Endothelial cell of umbilical vein (primary cell): Measurements from ENCODE around the gene ARMC5. TPM values are rescaled to one million over a fixed set of nuclear protein-coding genes. Genes with fewer than 3 reads are reported as not detected.

Experiments used
- BruUV-seq: library from RNA; stranded (reverse); fragments of 400-500 nt; replicated peaks from 2 replicates; lab custom pipeline; 2021; lab: Mats Ljungman, UMichigan
- CTCF ChIA-PET: fragments of 300-600, 350-600 bp; sonication (Branson Sonifier 250); formaldehyde crosslinking; loops from one replicate; lab custom pipeline; 2021; ENCODE audit warnings: antibody characterized with exemption, inconsistent platforms; lab: Charles Lee
- POLR2A ChIA-PET: fragments of 300-600, 350-600 bp; sonication (Branson Sonifier 250); formaldehyde crosslinking; loops from one replicate; lab custom pipeline; 2021; ENCODE audit warnings: antibody characterized with exemption, inconsistent platforms; lab: Charles Lee
- DNase-seq: peaks from one replicate; pipeline ENCODE4 v3.0.0-alpha.2; 2011; ENCODE audit warnings: low read depth, low spot score
- FAIRE-seq: peaks from 2 replicates; lab custom pipeline; 2011; peaks lifted over from hg19 to GRCh38; lab: Jason Lieb, UNC
- H2AFZ ChIP-seq: 2 replicates; pipeline ENCODE4 v1.6.0; 2012; ENCODE audit warnings: low read depth, low read length, control low read depth, inconsistent platforms
- H3K27ac ChIP-seq: 2 replicates; pipeline ENCODE4 v1.5.1; 2011; ENCODE audit warnings: low read depth, mild to moderate bottlenecking, control low read depth, low read length, moderate library complexity; ENCODE audit not compliant: insufficient read depth
- H3K27me3 ChIP-seq, 2 experiments: 2 replicates each; pipeline versions ENCODE4 v1.6.0 to v1.6.1; 2011; ENCODE audit warnings: low read length in 2 of 2, mixed read lengths in 1 of 2; ENCODE audit not compliant: control insufficient read depth in 2 of 2, insufficient read depth in 2 of 2
- H3K36me3 ChIP-seq, 2 experiments: 2 replicates in 1 of 2; 3 replicates in 1 of 2; pipeline ENCODE4 v1.5.1; 2011; ENCODE audit warnings: low read length in 2 of 2, mild to moderate bottlenecking in 1 of 2, moderate library complexity in 1 of 2; ENCODE audit not compliant: control insufficient read depth in 2 of 2, insufficient read depth in 2 of 2; ENCODE audit errors: extremely low read depth in 1 of 2
- H3K4me1 ChIP-seq: 3 replicates; pipeline ENCODE4 v1.5.1; 2011; ENCODE audit warnings: mild to moderate bottlenecking, low read length; ENCODE audit not compliant: control insufficient read depth, insufficient read depth; ENCODE audit errors: extremely low read depth
- H3K4me2 ChIP-seq: 2 replicates; pipeline ENCODE4 v1.6.1; 2011; ENCODE audit warnings: low read length, control low read depth, mixed read lengths; ENCODE audit not compliant: insufficient read depth
- H3K4me3 ChIP-seq, 3 experiments: fragments of 200-600 bp in 1 of 3; sonication (generic), shearing (Covaris generic) in 1 of 3; replicated peaks in 1 of 3; 2 replicates each; pipeline ENCODE4 v1.5.1; 2011 to 2016; ENCODE audit warnings: control low read depth in 3 of 3, low read length in 3 of 3, mild to moderate bottlenecking in 2 of 3, inconsistent platforms in 1 of 3, low read depth in 1 of 3, moderate library complexity in 1 of 3; ENCODE audit not compliant: insufficient read depth in 1 of 3
- H3K79me2 ChIP-seq: 2 replicates; pipeline ENCODE4 v1.6.0; 2012; ENCODE audit warnings: low read length, inconsistent platforms; ENCODE audit not compliant: control insufficient read depth, insufficient read depth
- H3K9ac ChIP-seq: replicated peaks from 2 replicates; pipeline ENCODE3; 2011; ENCODE audit warnings: low read length, control low read depth; ENCODE audit not compliant: insufficient read depth; ENCODE audit errors: extremely low read depth
- H3K9me1 ChIP-seq: replicated peaks from 3 replicates; pipeline ENCODE4 v1.6.0; 2011; ENCODE audit warnings: mild to moderate bottlenecking, low read length; ENCODE audit not compliant: control insufficient read depth, insufficient read depth; ENCODE audit errors: extremely low read depth
- H3K9me3 ChIP-seq: replicated peaks from 2 replicates; pipeline ENCODE4 v1.5.1; 2012; ENCODE audit warnings: low read length, inconsistent platforms; ENCODE audit not compliant: control insufficient read depth, insufficient read depth
- H4K20me1 ChIP-seq: replicated peaks from 2 replicates; pipeline ENCODE3; 2011; ENCODE audit warnings: mild to moderate bottlenecking, low read length; ENCODE audit not compliant: control insufficient read depth, insufficient read depth; ENCODE audit errors: extremely low read depth
- EZH2 ChIP-seq: IDR thresholded peaks from 2 replicates; pipeline ENCODE4 v1.6.1; 2012; ENCODE audit warnings: borderline replicate concordance, low read depth, mild to moderate bottlenecking, moderate library complexity, low read length, inconsistent platforms; ENCODE audit not compliant: severe bottlenecking
- FOS ChIP-seq: IDR thresholded peaks from 2 replicates; pipeline ENCODE4 v1.6.1; 2011; ENCODE audit warnings: mild to moderate bottlenecking, low read length, moderate library complexity, borderline replicate concordance; ENCODE audit not compliant: insufficient read depth
- GATA2 ChIP-seq: IDR thresholded peaks from 2 replicates; pipeline ENCODE4 v1.7.0; 2011; ENCODE audit warnings: low read depth, mild to moderate bottlenecking, moderate library complexity, mixed read lengths, low read length; ENCODE audit not compliant: insufficient read length, insufficient read depth
- JUN ChIP-seq: IDR thresholded peaks from 2 replicates; pipeline ENCODE4 v1.6.1; 2011; ENCODE audit warnings: borderline replicate concordance, low read depth; ENCODE audit not compliant: insufficient read length, insufficient read depth
- MAX ChIP-seq: IDR thresholded peaks from 2 replicates; pipeline ENCODE4 v1.6.1; 2011; ENCODE audit not compliant: insufficient read depth, insufficient read length
- MYC ChIP-seq: IDR thresholded peaks from one replicate; pipeline ENCODE4 v1.6.1; 2011; ENCODE audit warnings: mild to moderate bottlenecking, low read depth, low read length
- POLR2A ChIP-seq: IDR thresholded peaks from 2 replicates; pipeline ENCODE4 v1.6.1; 2012; ENCODE audit warnings: low read depth, mild to moderate bottlenecking, control low read depth, low read length
- POLR2AphosphoS5 ChIP-seq: IDR thresholded peaks from 2 replicates; pipeline ENCODE4 v1.6.1; 2012; ENCODE audit warnings: low read depth, mild to moderate bottlenecking, control low read depth, low read length, moderate library complexity; ENCODE audit not compliant: insufficient read depth
- dilution Hi-C: fragments of 300-500 bp; cut with MboI; formaldehyde crosslinking; loops from one replicate; pipeline ENCODE4 v1.15.0; 2019; ENCODE audit warnings: low sequenced_read_pairs; ENCODE audit not compliant: extremely low pct_ligation_motif_present
- intact Hi-C: fragments of 100-400 bp; cut with micrococcal nuclease; formaldehyde crosslinking; loops from one replicate; pipeline ENCODE4 v1.10.0; 2022
- polyA plus RNA-seq, 4 experiments: library from polyadenylated mRNA; depleted of rRNA in 3 of 4; stranded (reverse) in 3 of 4; unstranded in 1 of 4; fragments of >200 nt; gene quantifications; 2 replicates each; pipeline versions ENCODE4 v1.2.1 to v1.2.3, GENCODE V29; 2011 to 2012; ENCODE audit warnings: missing spikeins in 1 of 4
- total RNA-seq: library from RNA; stranded (reverse); gene quantifications from 2 replicates; pipeline ENCODE4 v1.2.3, GENCODE V29; 2021
- TF ChIP-seq, protein P1 (sequence below), 2 donors: IDR thresholded peaks; 1 replicate in 1 of 2; 2 replicates in 1 of 2; pipeline ENCODE4 v1.5.1; 2011; ENCODE audit warnings: low read length in 2 of 2, mild to moderate bottlenecking in 2 of 2, moderate library complexity in 2 of 2, control low read depth in 1 of 2, inconsistent platforms in 1 of 2, low read depth in 1 of 2; ENCODE audit not compliant: insufficient read depth in 1 of 2; ENCODE audit errors: extremely low read depth in 1 of 2

ARMC5 gene
- total and polyA plus RNA-seq, 2 donors (not counting 3 experiments of a cell fraction or from before 2014, with no cell fraction given) = 17.3 to 18.8 TPM

- H3K4me3 ChIP-seq = no peak overlapping the region
- ChIA-PET CTCF (interaction anchor here (1.5 kb wide), 1 partner anchor 33 kb away, joined by 4 read pairs; no protein-coding TSS in a partner anchor), POLR2A (interaction anchor here (0.6 kb wide), 1 partner anchor 247 kb away, joined by 3 read pairs; no protein-coding TSS in a partner anchor)
- peaks cover 4 to 6% of the 10 kb centered on the region in 2 experiments for H3K27me3 ChIP-seq
- H3K9me1 ChIP-seq = no peaks in the 10 kb centered on the region
- H3K4me1 ChIP-seq = no peaks in the 10 kb centered on the region
- H3K27ac ChIP-seq = no peak overlapping the region
- H3K79me2 ChIP-seq = no peaks in the 10 kb centered on the region
- dilution Hi-C loops = no loop called here
- H4K20me1 ChIP-seq = no peaks in the 10 kb centered on the region
- no peak for TF ChIP-seq POLR2A
- peak; percentile 35 for TF ChIP-seq MAX
- FAIRE-seq (no peak), DNase-seq (peak; percentile 8)
- no TSS peak for BruUV-seq
- no peak overlapping the region for H3K9ac ChIP-seq
- no peak overlapping the region for H3K4me2 ChIP-seq
- no peaks in the 10 kb centered on the region for H3K9me3 ChIP-seq
- intact Hi-C loops = no loop called here
- no peak overlapping the region for H2AFZ ChIP-seq
- no peaks in the 10 kb centered on the region for H3K36me3 ChIP-seq
Measured at GRCh38 chr16:31427441-31428278, 31.6 kb upstream of the ARMC5 start.

DNA sequence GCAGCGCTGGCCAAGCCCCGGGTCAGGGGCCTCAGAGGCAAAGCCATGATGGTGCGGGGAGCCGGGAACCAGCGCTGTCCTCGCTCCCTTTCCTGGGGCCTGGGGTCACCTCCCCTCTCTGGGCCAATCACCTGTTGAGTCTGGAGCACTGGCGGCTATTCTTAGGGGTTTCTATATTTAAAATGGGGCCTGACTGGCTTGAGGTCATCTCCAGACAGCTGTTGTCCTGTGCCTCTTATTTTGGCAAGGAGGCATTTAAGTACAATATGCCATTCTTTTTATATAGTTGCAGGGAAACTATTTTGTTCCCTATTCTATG, 31.1 kb upstream of the ARMC5 start, which contains the start of gene COX6A2:
COX6A2 (minus strand) TSS at position 82 of the 319 bp plus-strand sequence; CDS start at position 47, 35 bp downstream.
- CTCF ChIA-PET = interaction anchor here (1.5 kb wide), 1 partner anchor 33 kb away, joined by 4 read pairs; no protein-coding TSS in a partner anchor
- no peak within 1 kb of the TSS for H3K4me3 ChIP-seq
- no peaks in the 10 kb centered on the region for H3K4me1 ChIP-seq
- no peak within 1 kb of the TSS for H3K27ac ChIP-seq
- H4K20me1 ChIP-seq = no peaks in the 10 kb centered on the region
- TF ChIP-seq POLR2A = no peak
- no peak for TF ChIP-seq MYC
- TF ChIP-seq FOS = no peak
- TF ChIP-seq EZH2 = no peak
- TF ChIP-seq, protein P1, sequence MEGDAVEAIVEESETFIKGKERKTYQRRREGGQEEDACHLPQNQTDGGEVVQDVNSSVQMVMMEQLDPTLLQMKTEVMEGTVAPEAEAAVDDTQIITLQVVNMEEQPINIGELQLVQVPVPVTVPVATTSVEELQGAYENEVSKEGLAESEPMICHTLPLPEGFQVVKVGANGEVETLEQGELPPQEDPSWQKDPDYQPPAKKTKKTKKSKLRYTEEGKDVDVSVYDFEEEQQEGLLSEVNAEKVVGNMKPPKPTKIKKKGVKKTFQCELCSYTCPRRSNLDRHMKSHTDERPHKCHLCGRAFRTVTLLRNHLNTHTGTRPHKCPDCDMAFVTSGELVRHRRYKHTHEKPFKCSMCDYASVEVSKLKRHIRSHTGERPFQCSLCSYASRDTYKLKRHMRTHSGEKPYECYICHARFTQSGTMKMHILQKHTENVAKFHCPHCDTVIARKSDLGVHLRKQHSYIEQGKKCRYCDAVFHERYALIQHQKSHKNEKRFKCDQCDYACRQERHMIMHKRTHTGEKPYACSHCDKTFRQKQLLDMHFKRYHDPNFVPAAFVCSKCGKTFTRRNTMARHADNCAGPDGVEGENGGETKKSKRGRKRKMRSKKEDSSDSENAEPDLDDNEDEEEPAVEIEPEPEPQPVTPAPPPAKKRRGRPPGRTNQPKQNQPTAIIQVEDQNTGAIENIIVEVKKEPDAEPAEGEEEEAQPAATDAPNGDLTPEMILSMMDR (IDR thresholded peaks at IDR 0.05; ENCODE audit: extremely low read depth in 1 of 2, insufficient read depth in 1 of 2, low read depth in 1 of 2, low read length in 2 of 2) = no peak
- TF ChIP-seq POLR2AphosphoS5 = no peak
- TF ChIP-seq JUN = no peak
- TF ChIP-seq MAX = no peak
- no peak for TF ChIP-seq GATA2
- POLR2A ChIA-PET = interaction anchor here (0.6 kb wide), 1 partner anchor 248 kb away, joined by 3 read pairs; no protein-coding TSS in a partner anchor
- H3K9me1 ChIP-seq = no peaks in the 10 kb centered on the region
- no peaks in the 10 kb centered on the region for H3K9me3 ChIP-seq
- H3K27me3 ChIP-seq = peaks cover 4 to 6% of the 10 kb centered on the region in 2 experiments
- no peak within 1 kb of the TSS for H3K4me2 ChIP-seq
- no peaks in the 10 kb centered on the region for H3K79me2 ChIP-seq
- no TSS peak for BruUV-seq
- DNase-seq (no peak), FAIRE-seq (no peak)
- dilution Hi-C loops (no loop called here), intact Hi-C loops (no loop called here)
- H3K36me3 ChIP-seq = no peaks in the 10 kb centered on the region
- H3K9ac ChIP-seq = no peak within 1 kb of the TSS
- no peak within 1 kb of the TSS for H2AFZ ChIP-seq
